NCI-H2107 treated with DMSO at 0.1 percent for 48 hours (cell line): Measurements from ENCODE around the gene RYR1.
"Not testable (repeated sequence)": the region's sequence is repeated elsewhere in the genome, so short reads cannot be mapped to it uniquely, and the experiment has no call there.

ENCODE experiments used
- DNase-seq: peaks from one replicate; lab custom pipeline; 2025; ENCODE audit not compliant: unreplicated experiment; lab: John Stamatoyannopoulos, UW

Gene RYR1

GRCh38 chr19:38512277-38512676 is 78.8 kb downstream of the RYR1 start:
- DNase-seq: no peak

GRCh38 chr19:38513156-38513555 is 79.7 kb downstream of the RYR1 start:
- not testable (repeated sequence) for DNase-seq

GRCh38 chr19:38513762-38514167 is 80.3 kb downstream of the RYR1 start:
- no peak for DNase-seq

GRCh38 chr19:38514812-38515633 is 81.5 kb downstream of the RYR1 start:
- DNase-seq: no peak

- no peak for DNase-seq
These were observed 82.4 kb downstream of the RYR1 start for GRCh38 chr19:38515896-38516295.

GRCh38 chr19:38516802-38517201 is 83.3 kb downstream of the RYR1 start:
- DNase-seq: no peak

GRCh38 chr19:38517321-38517720 is 83.8 kb downstream of the RYR1 start:
- DNase-seq: no peak

- not testable (repeated sequence) for DNase-seq
These were observed 84.5 kb downstream of the RYR1 start for GRCh38 chr19:38517980-38518379.

- no peak for DNase-seq
These were observed 85.7 kb downstream of the RYR1 start for GRCh38 chr19:38519168-38519567.

- no peak for DNase-seq
These were observed 86.5 kb downstream of the RYR1 start for GRCh38 chr19:38519988-38520387.

- DNase-seq: no peak
These were observed 89.4 kb downstream of the RYR1 start for GRCh38 chr19:38522915-38523314.

GRCh38 chr19:38523319-38523718 is 89.8 kb downstream of the RYR1 start:
- no peak for DNase-seq

GRCh38 chr19:38524369-38524768 is 90.9 kb downstream of the RYR1 start:
- DNase-seq: no peak

GRCh38 chr19:38524994-38525634 is 91.6 kb downstream of the RYR1 start:
- no peak for DNase-seq

GRCh38 chr19:38526430-38526829 is 92.9 kb downstream of the RYR1 start:
- no peak for DNase-seq

GRCh38 chr19:38527466-38528136 is 94.1 kb downstream of the RYR1 start:
- DNase-seq: no peak

GRCh38 chr19:38528213-38528755 is 94.8 kb downstream of the RYR1 start:
- no peak for DNase-seq

GRCh38 chr19:38528931-38529330 is 95.4 kb downstream of the RYR1 start:
- DNase-seq: no peak

- no peak for DNase-seq
These were observed 98.0 kb downstream of the RYR1 start for GRCh38 chr19:38531515-38531914.

GRCh38 chr19:38532939-38533338 is 99.4 kb downstream of the RYR1 start:
- no peak for DNase-seq

- no peak for DNase-seq
These were observed 101.1 kb downstream of the RYR1 start for GRCh38 chr19:38534574-38534973.

- DNase-seq: no peak
These were observed 101.7 kb downstream of the RYR1 start for GRCh38 chr19:38535212-38535611.
